AG08395 (cell line): Measurements from ENCODE around the gene PMAIP1.
"Not testable (repeated sequence)": the region's sequence is repeated elsewhere in the genome, so short reads cannot be mapped to it uniquely, and the experiment has no call there.

Source experiments
- DNase-seq: peaks from one replicate; pipeline ENCODE4 v3.0.0; 2012; ENCODE audit warnings: mixed read lengths, low spot score

Gene PMAIP1

DNA sequence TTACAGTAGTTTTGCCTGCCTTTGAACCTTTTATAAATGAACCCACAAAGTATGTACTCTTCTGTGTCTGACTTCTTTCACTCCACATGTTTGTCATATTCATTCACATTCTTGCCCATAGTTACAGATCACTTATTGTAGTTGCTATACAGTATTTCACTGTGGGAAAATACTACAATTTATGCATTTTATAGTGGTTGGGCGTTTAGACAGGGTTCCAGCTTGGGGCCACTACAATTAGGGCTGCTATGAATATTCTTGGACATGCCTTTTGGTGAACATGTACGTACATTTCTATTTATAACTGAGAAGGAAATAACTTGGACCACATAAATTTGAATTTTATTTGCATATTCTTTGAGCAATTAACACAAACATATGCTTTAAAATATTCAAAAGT is 15.4 kb upstream of the PMAIP1 start:
- DNase-seq, result no peak

DNA sequence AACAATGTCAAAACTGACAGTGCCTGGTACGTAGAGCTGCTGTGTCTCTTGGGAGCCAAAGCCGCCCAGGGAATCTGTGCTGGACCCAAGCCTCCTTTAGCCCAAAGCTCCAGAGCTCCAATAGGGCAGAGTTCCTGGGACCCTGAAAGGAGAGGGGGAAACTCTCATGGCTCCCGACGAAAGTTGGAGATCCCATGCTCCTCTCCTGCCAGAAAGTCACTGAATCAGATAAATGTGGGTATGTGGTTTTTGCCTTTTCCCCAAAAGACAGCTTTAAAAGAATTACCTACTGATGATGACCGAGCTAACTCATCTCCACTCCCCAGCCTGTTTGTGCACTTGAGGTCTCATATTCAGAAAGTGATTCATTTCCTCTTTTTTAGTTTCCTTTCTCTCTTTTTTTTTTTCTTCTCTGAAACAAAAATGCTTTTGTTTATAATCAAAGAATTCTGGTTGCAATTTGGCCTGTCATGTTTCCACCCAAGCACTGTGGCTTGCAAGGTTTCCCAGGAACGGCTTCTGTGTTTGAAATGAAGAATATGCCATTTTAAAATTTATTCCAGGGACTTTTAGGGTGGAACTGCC is 14.1 kb upstream of the PMAIP1 start:
- DNase-seq, result peak; percentile 74

DNA sequence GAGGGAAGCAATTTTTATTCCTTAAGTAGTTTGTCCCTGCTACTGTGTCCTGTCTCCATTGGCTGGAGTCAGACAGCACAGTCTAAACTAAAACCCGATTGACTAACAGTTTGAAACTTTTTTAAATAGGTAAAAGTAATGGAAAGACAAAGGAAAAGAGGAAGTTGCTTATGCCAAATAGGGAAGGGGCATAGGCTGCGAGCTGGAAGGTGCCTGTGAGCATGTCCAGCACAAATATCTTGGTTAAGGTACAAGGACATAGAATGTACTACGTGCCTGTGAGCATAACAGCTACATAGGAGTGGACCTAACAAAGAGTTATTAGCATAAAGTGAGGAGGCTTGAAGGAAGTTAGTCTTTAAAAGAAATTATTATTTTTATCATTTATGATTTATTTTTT is 13.4 kb upstream of the PMAIP1 start:
- not testable (repeated sequence) for DNase-seq

DNA sequence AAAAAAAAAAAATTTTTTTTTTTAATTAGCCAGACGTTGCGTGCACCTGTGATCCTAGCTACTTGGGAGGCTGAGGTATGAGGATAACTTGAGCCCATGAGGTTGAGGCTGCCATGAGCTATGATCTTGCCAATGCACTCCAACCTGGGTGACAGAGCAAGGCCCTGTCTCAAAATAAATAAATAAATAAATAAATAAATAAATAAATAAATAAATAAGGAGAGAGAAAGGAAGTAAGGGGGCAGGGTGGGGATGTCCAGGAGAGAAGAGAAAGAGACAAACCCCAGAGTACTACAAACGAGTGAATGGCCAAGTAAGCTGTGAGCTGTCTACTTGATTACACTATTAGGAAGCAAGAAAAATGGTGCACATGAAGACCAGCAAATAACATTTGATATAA is 7.7 kb upstream of the PMAIP1 start:
- no peak for DNase-seq

DNA sequence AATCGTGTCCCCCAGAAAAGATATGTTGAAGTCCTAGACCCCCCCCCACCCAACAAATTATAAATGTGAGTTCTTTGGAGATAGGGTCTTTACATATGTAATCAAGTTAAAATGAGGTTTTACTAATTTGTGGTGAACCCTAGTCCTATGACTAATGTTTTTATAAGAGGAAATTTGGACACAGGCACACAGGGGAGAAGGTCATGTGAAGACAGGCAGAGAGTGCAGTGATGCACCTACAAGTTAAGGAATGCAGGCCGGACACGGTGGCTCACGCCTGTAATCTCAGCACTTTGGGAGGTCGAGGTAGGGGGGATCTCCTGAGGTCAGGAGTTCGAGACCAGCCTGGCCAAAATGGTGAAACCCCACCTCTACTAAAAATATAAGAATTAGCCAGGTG is 5.8 kb upstream of the PMAIP1 start:
- no peak for DNase-seq

DNA sequence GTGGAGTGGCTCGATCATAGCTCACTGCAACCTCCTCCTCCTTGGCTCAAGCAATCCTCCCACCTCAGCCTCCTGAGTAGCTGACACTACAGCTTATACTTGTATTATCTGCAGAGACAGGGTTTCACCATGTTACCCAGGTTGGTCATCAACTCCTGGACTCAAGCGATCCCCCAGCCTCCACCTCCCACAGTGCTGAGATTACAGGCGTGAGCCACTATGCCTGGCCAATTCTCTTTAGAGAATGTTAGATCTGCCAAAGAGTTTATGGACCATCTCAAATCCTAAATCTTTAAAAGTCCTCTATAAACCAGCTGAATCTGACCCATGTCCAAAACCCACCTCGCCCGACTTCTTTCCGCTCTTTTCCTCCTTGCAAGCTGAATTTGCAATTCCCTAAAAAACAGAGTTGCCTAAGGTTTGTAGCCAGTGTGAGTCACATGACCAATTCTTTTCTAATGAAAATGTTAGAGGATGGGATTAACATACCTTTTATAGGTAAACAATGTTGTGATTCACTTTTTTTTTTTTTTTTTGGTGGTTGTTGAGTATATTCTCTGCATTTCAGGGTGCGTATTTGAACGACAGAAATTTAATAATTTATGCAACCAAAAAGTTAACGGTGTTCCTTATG is 2.4 kb upstream of the PMAIP1 start:
- no peak for DNase-seq

DNA sequence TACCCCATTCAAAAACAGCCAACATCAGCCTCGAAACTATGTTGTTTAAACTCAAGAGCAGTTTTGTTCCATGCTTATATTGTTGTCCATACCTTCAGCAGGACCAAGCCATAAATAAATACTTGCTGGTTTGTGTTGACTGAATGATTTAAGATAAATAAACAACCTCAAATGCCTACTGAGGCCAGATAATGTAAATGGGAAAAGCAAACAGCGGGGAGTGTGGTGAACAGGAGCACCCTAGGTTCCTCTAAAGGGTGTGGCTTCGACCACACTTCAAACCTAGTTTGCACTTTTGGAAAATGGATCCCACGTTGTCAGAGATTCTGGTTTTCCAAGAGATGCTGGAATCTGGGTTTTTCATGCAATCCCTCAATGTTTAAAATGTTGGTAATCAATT is 1.7 kb upstream of the PMAIP1 start:
- DNase-seq, result no peak

DNA sequence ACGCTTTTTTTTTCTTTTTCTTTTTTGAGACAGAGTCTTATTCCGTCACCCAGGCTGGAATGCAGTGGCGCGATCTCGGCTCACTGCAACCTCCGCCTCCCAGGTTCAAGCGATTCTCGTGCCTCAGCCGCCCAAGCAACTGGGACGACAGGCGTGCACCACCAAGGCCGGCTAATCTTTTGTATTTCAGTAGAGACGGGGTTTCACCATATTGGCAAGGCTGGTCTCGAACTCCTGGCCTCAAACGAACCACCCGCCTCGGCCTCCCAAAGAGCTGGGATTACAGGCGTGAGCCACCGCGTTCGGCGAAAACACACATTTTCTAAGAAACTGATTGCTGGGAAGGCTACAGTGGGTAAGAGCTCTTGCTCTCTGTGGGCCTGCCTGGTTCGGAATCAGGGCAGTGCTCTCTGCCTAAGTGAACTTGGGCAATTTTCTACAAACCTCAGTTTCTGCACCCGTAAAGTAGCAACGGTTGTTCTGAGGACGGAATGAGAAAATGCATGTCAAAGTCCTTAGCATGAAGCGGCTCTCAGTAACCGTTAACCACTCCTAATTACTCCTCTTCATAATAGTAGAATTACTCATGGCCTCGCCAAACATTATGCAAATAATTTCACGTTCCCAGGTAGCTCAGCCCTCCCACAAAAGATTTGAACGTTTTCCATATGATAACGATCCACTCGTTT is 1.0 kb upstream of the PMAIP1 start:
- DNase-seq, result no peak

DNA sequence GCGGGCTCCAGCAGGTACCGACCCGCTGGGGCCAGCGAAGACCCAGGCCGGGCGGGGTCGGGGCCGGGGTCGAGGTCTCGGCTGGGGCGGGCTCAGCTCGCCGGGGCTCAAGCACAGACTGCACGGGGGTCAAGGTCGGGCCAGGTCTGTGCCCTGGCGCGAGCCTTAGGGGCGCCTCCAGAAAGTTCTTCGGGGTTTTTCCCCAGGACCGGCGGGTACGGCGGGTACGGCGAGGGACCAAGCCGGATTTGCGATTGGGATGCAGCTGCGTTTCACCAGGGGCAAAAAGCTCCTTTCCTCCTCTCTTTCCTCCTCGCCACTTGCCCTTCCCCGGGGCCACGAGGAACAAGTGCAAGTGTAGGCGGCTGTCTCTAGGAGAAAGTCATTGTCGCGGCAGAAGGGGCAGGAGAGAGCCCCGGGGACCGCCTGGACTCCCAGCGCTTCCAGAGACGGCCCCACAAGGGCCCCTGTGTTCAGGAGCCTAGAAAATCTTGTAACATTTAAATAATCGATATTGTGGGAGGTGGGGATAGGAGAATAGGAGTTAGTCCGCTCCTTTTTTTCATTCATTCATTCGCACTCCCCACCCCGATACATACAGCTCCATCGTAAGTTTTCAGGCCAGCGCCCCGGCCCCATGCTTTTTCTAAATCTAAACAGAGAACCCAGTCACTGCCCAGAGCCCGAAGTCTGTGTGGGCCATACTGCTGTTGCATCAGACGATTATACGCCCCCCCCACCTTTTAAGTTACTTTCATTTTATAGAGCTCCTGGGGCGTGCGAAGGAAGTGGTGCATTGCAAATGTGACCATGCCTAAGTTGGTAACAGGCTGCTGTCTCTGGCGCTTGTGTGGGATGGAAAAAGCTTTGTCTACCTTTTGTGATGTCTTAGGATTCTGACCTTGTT is 679 bp downstream of the PMAIP1 start:
- no peak for DNase-seq

DNA sequence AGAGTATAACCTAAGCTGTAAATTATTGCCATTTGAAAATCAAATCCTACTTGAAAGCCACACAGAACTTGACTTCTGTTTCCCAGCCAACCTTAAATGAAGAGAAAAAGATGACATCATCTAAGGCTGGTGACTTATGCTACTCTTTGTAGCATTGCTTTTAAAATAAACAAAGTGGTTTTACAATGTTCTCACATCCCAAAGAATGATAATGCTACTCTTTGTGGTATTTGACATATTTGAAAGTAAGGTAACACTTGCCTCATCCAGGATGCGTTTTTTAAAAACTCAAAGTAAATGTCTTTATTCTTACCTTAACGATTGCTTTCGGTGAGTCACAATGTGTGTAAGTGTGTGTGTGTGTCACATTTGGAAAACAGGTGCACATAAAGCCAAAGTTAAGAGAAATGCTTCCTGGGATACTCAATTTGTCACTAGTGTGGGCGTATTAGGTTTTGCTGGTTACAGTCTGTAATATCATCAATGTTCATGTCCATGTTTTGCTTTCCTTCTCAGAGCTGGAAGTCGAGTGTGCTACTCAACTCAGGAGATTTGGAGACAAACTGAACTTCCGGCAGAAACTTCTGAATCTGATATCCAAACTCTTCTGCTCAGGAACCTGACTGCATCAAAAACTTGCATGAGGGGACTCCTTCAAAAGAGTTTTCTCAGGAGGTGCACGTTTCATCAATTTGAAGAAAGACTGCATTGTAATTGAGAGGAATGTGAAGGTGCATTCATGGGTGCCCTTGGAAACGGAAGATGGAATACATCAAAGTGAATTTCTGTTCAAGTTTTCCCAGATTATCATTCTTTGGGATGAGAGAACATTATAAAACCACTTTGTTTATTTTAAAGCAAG is 2.6 kb downstream of the PMAIP1 start:
- no peak for DNase-seq

DNA sequence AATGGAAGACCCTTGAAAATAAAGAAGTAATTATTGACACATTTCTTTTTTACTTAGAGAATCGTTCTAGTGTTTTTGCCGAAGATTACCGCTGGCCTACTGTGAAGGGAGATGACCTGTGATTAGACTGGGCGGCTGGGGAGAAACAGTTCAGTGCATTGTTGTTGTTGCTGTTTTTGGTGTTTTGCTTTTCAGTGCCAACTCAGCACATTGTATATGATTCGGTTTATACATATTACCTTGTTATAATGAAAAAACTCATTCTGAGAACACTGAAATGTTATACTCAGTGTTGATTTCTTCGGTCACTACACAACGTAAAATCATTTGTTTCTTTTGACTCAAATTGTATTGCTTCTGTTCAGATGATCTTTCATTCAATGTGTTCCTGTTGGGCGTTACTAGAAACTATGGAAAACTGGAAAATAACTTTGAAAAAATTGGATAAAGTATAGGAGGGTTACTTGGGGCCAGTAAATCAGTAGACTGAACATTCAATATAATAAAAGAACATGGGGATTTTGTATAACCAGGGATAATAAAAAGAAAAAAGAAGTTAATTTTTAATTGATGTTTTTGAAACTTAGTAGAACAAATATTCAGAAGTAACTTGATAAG is 3.3 kb downstream of the PMAIP1 start:
- DNase-seq, result no peak

DNA sequence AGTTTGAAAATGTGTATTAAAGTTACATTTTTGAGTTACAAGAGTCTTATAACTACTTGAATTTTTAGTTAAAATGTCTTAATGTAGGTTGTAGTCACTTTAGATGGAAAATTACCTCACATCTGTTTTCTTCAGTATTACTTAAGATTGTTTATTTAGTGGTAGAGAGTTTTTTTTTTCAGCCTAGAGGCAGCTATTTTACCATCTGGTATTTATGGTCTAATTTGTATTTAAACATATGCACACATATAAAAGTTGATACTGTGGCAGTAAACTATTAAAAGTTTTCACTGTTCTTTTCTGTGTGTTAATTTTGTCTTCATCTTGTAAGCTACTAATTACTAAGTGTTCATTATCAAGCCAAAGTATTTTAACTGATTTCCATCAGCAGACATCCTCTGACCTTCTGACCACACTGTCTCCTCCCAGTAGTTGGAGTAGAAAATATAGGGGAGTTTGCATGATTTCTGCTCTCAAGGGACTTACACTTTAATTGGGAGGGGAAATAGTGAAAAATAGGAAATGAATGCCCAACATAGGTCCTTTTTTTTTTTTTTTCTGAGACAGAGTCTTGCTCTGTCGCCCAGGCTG is 4.3 kb downstream of the PMAIP1 start:
- no peak for DNase-seq

DNA sequence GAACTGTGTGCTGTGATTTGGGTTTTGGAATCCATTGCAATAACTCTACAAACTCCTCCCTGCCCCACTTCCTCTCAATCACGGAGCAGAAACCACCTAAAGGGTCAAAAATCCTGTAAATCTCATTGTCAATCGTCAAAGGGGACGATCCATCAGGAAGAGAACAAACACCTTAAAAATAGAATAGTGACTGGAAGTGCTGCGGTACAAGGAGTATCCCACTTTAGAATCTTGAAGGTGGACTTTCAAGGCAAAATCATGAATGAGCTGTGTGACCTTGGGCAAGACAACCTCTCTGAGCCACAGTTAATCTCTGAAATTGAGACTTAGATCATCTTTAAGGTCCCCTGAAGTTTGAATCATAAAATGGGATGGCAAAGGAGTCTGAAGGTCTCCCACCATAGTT is 5.9 kb downstream of the PMAIP1 start:
- no peak for DNase-seq

DNA sequence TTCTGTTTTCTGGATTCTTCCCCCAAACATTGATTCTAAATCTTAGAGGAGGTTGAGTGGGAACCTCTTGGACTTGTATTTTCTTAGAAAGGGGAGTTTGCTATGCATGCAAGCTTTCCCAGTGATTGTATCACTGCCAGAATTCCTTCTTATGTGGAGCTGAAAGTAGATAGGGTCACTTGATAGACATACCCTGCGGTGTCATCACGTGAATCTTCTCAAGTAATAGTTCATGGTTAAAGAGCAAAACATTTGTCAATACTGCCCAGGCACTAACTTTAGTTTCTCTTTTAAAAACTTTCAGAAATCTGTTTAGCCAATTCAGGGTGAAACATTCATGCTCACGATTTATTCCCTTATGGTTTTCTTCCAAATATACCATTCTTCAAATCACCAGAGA is 6.4 kb downstream of the PMAIP1 start:
- no peak for DNase-seq

DNA sequence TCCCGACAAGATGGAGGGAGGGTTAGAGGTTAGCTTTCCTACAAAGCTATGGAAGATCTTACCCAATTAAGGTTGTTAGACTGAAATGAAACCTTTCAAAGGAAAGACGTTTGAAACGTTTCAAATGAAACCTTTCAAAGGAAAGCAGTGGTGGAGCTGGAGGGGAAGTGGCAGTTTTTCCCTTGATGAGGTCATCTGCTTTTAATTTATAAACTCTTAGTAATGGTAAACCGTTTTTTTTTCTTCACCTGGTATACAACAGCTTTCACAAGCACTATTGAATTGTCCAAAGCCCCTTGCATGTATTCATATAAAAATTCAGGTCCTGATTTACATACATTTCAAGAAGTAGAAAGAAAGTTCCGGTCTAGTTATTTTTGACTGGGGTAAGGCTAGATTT is 7.4 kb downstream of the PMAIP1 start:
- DNase-seq, result no peak

DNA sequence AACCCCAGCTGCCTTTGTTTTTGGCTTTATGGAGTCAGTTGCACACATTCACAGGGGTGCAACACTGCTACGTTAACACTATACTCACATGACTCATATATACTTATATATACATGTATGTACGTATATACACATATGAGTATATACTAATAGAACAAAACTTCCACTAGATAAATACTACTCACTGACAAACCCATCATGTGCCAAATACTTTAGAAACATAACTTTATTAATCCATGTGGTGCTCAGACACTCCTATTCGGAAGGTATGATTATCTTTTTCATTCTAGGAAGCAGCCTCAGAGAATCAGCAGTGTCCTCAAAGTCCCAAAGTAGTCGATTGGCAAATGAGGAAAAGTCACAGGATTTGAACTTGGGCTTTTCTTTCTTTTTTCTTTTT is 7.9 kb downstream of the PMAIP1 start:
- no peak for DNase-seq

DNA sequence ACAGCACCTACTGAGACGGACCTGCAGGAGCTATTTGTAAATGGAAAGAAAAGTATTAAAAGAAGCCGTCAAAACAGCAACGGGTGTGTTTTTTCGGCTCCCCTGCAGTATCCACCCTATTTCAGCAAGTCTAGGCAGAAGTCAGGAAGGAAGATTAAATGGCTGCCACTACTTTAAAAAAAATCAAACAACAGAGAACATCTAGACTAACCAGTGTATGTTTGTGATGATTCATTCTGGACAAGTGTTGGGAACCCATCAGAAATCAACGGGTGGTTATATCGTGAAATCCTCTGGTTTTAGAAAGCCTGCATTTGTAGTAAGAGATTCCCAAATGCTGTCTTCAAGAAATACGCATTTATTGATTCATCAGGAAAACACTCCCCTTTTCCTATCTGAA is 9.0 kb downstream of the PMAIP1 start:
- no peak for DNase-seq

DNA sequence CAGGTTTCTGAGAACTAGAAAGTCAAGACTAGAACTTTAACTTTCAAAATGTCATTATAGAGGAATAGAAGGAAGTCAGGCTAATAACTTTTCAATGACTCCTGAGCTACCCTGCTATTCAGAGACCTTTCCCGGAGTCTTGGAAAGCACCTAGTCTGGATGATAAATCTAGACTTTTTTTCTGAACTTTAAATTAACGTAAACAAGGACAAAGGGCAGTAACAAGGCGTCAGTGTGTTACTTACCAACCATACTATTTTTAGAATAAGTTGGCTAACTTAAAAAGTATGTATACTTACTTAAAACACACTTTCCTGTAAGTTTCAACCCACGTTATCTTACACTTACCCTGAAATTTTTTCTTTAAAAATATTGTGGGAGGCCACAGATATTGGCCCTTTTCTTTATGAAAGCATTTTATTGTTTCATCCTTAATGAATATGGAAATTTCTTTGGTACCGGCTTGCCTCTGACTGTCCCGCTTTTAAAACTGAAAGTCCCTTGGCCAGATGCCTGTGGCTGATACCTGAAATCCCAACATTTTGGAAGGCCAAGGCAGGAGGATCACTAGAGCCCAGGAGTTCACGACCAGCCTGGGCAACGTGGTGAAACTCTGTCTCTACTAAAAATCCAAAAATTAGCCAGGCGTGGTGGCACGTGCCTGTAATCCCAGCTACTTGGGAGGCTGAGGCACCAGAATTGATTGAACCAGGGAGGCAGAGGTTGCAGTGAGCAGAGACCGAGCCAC is 9.7 kb downstream of the PMAIP1 start:
- no peak for DNase-seq

DNA sequence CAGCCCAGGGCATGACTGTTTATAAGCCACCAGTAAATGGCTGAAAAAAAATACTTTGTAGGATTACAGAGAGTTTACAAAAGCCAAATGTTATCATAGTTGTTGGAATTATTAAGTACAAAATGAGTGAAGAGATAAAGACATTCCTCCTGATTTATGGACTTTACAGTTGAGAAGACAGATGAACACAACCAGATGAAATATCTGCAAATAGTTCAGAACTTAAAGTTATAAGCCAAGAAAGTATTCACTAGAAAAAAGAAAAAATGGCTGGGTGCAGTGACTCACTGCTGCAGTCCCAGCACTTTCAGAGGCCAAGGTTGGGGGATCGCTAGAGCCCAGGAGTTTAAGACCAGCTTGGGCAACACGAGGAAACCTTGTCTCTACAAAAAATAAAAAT is 11.2 kb downstream of the PMAIP1 start:
- DNase-seq, result no peak

DNA sequence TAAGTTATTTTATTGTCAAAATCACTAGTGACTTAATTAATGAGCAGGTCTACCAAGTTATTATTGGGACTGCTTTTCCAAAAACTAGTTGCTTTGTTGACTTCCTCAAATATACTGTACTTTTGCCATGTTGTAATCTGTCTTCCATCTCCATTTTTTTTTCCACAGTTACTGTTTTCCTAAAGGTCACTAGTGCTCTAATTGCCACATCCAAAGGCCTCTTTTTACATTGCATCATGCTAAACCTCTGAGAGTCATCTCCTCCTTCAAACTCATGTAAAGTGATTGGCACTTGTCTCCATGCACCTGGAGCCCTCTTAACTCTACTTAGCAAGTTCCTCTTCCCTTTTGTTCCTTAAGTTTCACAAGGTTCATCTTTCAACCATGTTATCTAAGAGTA is 11.8 kb downstream of the PMAIP1 start:
- DNase-seq, result no peak
